Measurements from ENCODE around the gene ARHGAP10.

The ARHGAP10 gene

DNA sequence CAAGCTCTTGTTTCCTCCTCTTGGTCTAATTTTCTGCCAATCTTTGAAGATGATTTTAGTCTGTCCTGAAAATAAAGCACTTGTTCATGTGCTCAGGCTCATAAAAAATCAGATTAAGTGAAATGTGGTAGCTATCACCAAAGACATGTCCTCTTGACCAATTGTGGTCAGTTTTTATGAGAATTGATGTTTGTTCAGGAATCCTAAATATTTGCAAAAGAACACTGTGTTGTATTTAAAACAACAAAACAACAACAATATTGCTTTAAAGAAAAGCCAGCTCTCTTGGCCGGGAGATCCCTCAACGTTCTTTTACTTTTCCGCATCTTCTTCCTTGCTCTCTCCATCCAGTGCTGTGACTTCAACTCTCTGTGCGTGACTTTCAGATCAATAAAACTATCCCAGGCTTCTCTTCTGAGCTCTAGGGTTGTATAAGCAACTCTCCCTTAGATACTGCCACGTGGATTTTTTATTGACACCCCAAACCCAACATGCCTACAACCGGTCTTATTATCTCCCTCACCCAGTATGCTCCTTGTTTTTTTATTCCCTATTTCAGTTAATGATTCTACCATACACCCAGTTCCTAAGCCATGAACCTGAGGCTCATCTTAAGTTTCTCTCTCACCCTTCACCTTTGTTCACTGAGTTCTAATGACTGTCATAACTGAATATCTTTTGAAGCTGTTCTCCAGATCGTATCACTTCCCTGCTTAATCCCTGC lies 309.9 kb downstream of the ARHGAP10 start:
- DNase-seq (ENCODE audit: low read depth): no peak

DNA sequence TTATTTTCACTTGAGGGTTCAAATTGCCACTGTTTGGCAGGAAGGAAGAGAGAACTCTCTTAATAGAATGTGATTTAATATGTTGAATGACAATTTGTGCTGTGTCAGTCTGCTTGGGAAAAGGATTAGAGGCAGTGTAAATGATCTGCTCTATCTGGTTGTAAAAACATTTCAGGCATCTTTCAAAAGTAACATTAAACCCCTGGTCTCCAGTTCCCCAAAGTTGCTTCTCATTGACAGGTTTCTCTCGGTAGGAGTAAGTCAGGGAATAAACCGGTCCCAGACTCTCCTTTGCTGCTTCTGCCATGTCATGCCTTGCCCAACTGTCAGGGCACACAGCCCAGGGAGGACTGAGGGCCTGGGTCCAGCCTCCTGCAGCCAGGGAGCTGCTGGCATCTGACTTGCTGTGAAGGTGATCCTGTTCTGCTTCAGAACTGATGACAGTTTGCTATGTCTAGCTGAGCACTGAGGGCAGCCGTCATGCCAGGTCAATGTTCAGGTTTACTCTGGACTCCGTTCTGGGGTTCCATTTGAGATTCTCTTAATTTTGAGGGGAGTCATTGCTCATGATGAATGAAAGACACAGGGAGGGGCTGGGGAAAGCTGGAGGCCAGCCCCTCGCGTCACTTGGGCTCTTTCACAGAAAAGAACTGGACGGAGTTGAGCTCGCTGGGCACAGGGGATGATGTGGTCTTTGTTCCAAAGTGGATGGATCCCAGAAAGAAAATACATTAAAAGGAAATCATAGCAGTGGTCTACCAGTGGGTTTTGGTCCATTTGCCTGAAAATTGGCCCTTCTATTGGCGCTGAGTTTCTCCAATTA lies 312.4 kb downstream of the ARHGAP10 start:
- no peak for DNase-seq (ENCODE audit: low read depth)

DNA sequence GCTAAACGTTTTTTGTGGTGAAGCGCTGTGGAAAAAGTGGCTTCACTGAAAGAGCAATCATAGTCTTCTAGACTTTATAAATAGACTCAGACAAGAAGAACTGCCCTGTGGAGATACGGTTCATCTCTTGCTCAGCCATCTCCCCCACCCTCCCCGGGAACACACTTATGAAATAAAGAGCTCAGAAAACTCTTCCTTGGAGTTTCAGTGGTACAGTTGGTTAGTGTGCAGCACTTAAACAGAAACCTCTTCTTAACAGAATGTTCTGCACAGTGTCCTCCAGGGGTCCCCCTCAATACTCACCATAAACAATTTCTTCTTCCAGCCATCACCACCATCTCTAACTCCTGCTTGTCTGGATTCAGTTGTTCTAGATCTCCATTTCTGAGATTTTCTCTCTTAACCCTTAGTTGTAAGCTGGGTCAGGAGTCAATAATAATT lies 313.0 kb downstream of the ARHGAP10 start:
- no peak for DNase-seq (ENCODE audit: low read depth)

DNA sequence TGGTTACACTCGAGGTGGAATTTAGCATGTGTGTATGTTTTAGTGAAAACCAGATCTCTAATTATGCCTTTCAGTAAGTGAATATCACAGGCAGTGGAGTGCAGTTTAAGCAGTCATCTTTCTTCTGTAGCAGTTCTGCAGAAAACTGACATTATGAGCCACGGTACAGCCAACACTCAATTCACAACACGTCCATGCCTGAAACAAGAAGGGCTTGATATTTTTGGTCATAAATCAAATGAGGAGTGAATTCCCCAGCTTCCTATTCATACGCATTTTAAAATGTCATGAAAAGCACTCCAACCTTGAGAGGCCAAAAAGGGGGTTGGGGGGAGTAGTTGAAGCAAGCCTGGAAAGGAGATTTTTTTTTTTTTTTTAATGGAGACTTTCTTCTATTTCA lies 316.7 kb downstream of the ARHGAP10 start:
- DNase-seq (ENCODE audit: low read depth): no peak

DNA sequence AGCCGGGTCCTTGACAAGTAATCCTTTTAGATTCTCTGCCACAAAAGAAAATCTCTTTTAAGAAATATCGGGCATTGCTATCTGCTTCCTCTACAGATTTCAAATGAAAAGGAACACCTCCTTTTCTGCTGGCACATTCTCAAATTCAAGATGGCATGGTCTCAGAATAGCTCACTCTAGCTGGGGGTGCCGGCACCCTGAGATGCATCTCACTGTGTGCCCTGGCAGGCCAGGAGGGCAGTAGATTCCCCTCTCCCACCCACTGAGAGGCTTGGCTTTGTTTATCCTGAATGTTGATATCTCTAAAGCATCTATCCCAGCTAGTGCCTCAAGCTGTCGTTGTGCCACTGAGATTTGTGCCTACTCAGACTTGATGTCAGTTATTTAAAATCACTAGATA lies 319.5 kb downstream of the ARHGAP10 start:
- DNase-seq (ENCODE audit: low read depth): no peak

DNA sequence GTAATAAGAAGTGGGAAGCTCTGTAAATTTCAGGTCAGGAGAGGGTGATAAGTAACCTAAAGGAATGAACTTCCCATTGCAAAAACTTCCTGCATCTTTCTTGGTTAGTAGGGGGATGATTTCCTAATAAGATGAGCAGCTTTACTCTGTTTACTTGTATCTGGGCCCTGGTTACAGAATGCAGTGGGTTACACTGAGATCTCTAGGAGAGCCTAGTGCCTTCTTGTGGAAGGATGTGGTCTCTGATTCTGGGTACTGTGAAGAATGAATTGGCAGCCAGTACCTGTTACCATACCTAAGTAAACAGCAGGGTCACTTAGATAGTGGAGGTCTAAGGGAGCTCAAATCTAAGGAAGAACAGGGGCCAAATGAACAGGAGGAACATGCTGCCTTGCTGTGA lies 320.6 kb downstream of the ARHGAP10 start:
- no peak for DNase-seq (ENCODE audit: low read depth)

DNA sequence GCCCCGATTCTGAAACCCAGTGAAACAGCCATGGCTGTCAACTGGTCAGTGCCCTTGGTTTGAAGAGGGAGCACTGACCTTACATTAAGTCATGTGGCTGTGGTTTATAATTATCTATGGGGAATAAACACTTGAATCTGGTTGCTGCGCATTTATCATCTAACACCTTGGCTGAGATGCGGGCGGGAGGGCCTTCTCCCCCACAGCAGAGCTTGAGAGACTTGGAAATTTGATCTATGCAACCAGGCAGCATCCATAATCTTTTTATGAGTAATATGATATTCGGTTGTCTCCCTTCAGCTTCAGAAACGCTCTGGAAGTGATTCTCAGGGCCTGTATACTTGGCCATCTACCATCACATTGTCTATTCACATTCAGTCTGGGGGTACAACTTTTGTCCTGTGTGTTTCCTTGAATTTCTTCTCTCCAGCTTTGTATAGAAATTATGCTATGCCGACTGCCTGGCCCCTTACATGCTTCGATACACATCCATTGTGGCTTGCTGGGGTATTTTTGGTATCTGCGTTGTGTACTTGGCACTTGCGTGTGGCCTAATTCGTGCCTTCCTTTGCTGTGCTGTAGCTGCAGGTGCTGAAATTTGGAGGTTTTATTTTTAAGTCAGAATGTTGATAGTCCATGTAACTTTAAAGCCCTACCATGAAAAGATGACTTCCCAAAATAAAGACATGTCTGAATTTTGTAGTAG lies 321.6 kb downstream of the ARHGAP10 start:
- DNase-seq (ENCODE audit: low read depth): no peak

DNA sequence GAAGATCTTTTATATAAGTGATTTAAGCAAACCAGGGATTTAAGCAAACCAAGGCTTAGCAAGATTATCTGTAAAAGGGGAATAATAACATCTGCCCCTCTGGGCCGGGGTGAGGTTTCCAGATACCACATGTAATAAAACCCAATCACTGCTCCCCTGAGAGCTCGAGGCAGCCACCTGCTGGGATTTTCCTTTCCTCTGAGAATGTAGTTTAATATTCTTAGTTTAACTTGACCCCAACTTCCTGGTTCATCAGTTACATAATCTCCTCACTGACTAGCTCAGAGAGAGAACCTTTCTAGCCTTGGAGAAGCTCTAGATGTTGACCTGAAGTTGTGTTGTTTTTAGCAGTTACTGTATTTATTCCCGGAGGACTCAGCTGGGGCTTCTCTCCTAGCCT lies 322.4 kb downstream of the ARHGAP10 start:
- no peak for DNase-seq (ENCODE audit: low read depth)

DNA sequence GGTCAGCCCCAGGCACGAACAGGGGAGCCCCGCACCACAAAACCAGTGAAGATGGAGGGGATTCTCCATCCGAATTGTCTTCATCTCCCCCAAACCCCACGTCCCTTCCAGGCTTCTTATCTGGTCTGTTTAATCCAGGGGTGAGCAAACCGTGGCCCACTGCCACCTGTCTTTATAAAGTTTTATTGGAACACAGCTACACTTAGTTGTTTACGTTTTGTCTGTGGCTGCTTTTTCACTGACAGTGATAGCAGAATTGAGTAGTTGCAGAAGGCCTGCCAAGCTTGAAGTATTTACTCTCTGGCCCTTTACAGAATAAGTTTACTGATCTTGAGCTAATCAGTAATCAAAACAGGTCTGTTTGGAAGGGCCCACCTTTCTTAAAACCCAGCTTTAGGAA lies 324.0 kb downstream of the ARHGAP10 start:
- DNase-seq (ENCODE audit: low read depth): no peak

DNA sequence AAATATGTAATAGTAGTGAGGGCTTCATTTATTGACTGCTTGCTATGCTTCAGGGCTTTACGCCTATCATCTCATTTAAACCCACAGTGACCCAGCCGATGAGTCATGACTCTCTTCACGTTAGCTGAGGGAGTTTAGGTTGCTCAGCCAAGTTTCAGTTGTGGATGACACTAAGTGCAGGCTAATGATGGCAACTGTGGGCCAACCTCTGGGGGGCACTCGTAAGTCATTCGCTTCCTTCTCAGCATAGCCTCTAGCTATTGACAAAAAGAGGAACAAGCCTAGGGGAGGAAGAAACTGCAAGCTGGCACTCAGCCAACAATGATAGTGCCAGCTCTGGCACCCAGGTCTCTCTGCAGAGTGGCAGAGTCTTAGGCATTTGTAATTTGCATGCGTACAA lies 325.0 kb downstream of the ARHGAP10 start:
- DNase-seq (ENCODE audit: low read depth): peak; percentile 39

DNA sequence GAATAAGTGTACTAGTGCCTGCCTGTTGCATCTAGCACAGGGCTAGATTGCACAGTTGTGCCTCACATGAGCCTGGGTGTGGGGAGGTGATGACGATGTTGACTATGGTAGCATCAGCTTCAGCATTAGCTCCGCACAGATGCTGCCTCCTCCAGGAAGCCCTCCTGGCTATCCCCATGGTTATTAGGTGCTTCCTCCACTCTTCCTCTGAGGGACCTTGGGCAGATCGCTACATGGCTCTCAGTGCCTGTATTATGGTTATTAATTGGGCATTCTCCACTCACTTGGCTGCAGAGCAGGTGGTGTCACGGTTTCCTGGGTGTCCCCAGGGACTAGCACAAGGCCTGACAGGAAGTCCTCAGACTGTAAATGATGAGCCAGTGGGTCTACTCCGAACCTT lies 325.6 kb downstream of the ARHGAP10 start:
- no peak for DNase-seq (ENCODE audit: low read depth)

DNA sequence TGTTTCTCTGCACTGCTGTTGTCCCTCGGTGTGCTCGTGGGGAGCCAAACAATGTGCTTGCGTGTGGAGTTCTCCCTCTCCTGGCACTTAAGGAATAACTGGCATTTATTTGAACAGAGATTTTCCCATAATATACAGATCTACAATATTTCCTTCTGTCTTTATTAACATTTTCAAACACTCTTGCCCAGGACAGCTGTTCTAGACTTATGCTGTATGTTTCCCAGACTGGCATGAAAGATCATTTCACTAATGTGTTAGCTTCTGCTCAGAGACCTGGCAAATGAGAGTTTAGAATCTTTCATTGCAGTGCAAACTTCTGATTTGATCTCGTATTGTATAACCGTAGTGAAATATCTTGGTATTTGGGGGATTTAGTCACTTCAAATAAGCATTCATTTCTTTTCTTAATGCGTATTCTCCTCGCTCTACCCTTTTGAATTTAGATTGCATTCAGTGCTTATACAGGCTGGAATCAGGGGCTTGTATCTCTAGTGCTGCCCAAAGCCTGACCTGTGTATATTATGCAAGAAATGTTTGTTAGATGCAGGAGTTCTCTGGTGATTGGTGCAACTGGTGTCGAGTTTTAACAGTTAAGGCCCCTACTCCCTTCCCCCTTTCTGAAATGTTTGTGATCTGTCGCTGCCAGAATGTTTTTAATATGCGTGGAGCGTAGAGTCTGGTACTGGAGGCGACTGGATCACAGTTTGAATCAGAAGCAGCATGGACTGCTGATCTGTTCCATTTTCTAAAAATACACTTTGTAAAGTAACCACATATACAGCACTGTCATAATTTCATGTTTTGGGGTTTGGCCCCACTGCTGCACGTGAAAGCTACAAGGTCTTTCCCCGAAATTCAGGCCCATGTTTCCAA lies 326.3 kb downstream of the ARHGAP10 start:
- no peak for DNase-seq (ENCODE audit: low read depth)

DNA sequence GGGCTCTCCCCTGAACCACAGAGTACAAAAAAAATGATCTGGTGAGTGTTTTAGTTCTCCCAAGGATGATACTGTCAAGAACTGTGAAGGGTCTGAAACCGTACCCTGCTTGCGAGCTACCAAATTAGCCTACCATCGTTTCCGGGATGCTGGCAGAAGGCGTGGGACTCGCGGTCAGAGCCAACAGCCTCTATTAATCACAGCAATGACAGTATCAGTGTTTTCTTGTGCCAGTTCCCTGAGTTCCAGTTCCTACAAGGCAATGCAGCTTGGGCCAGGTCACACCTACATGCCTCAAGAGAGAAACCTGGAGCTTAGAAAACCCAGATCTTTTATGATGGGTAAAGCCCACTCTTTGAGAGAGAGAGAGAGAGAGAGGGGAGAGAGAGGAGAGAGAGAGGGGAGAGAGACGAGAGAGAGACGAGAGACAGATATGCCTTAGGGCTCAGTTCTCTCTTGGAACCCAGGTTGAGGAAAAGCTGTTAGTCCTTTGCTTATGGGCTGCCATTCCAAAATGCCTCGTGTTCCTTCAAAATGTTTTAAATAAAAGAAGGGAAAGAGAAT lies 327.8 kb downstream of the ARHGAP10 start:
- no peak for DNase-seq (ENCODE audit: low read depth)

DNA sequence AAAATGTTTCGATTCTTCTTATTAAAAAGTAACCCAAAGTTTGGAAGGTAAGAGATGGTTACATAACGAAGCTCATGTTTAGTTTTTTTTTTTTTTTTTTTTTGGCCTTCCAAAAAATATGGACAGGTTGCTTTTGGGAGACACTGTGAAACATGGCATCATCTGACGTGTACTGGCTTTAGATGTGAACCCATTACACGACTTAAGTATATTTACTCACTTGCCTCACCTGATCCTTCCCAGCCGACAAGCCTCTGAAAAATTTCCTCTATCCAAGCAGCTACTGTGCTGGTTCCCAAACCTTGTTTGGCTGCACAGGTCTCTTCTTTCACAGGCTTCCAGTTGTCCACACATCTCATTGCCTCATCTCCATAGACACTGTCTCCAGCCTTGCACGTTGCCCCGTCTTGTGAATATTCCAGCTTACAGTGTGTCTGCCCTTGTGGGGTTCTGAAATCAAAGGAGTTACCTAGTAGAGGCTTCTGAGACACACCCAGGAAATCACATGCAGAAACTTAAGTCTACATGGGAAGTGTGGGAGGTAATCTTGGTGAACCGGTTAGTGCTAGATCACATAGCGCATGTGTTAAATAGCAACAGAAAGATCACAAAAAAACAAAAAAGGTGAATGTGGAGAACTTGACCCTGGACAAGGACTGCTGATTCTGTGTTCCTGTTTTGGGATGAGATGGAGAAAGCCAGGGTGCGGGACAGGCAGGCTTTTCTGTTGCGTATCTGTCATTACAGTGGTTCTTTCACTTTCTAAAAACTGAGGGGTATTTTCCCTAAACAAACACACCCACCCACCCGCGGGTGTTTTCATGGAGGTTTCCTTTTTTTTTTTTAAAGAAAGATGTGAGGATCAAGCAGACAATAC lies 328.6 kb downstream of the ARHGAP10 start:
- DNase-seq (ENCODE audit: low read depth): no peak

DNA sequence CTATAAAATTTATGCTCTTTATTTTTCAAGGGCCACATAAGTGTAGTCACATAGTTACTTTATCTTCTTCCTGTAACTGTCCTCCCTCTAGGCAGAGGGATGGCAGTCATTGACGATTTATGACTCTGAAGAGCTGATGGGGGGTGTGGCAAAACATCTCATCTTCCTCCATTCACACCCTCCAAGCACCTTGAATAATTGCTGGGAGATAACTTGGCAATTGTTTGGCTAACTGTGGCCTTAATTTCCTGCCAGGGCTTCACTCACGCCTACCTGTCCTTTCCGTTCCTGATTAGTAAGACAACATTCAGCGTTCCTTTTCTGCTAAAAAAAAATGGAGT lies 329.2 kb downstream of the ARHGAP10 start:
- DNase-seq (ENCODE audit: low read depth): no peak

DNA sequence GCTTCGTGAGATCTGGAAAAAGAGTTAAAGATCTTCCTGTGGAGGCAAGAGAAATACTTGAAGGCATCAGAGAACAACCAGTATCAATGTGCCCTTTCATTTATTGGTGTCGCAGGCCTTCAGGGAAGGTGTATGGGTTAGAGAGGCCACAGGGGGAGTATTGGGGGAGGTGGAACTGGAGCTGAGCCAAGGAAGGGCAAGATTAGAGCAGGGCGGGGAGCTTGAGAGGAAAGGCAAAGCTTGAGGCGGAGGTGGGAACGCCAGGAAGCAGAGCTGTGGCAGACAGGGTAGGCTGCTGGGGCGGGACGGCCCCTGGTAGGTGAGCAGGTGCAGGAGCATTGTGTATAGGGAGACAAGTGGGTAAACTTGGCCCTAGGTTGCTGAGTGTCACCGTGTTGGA lies 329.9 kb downstream of the ARHGAP10 start:
- no peak for DNase-seq (ENCODE audit: low read depth)

DNA sequence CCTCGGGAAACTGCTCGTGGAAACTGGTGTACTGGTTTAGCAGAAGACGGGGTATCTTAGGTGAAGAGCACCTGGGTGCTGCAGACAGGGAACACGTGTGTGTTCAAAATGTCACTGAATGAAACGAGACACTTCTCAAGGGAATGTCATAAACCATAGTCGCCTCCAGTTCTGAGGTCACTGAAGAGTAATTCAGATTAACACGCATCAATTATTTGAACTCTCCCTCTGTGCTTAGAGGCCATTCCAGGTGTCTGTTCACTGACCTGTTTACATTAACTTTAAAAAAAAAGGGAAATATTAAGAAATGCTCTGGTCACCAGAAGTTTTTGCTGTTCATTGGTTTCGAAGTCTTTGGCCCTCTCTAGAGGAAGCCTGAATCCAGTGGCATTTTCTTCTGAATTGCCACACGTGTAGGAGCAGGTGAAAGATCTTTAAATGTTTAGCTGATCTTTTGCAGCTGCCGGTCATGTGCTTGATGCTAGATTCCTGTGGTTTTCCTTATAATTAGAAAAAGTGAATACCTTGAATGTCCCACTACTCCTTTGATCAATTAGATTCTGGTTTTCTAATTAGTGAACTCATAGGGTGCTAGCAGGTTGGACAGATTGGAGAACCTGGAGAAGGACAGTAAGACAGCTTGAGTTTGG lies 330.5 kb downstream of the ARHGAP10 start:
- DNase-seq (ENCODE audit: low read depth): no peak

DNA sequence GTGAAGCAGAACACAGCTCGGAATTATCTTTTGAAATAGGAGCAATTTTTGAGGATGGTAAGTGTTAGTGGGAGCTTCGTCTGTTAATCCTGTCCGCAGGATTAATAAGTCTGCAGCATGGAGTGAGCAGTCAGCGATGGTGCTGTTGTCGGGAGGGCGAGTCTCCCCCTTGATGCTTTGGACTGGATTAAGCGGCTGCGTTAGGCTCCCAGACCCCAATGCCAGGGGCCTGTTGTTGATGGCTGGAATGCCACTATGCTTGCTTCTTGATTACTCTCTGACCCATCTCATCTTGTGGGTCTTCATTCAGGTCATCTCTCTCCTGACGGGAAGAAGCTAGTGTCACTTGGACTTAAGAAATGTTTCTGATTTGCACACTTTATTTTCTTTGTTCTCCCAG lies 332.6 kb downstream of the ARHGAP10 start:
- no peak for DNase-seq (ENCODE audit: low read depth)

DNA sequence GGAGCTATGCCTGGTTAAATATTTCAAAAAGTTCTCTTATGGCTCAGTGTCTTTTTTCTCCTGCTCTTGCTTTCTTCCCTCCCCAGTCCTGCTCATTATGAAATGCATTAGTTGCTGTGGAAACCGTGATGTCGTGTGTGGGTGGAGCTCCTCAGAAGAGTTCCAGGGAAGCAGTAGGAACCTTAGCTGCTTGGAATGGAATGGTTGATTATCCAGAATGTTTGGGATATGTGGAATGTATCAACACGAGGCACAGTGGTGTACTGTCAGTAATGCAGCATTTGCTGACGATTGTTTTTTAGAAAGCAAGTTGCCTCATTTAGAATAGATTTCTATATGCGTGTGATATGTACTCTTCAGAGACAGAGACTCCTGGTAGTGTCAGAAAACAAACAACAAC lies 333.2 kb downstream of the ARHGAP10 start:
- no peak for DNase-seq (ENCODE audit: low read depth)

DNA sequence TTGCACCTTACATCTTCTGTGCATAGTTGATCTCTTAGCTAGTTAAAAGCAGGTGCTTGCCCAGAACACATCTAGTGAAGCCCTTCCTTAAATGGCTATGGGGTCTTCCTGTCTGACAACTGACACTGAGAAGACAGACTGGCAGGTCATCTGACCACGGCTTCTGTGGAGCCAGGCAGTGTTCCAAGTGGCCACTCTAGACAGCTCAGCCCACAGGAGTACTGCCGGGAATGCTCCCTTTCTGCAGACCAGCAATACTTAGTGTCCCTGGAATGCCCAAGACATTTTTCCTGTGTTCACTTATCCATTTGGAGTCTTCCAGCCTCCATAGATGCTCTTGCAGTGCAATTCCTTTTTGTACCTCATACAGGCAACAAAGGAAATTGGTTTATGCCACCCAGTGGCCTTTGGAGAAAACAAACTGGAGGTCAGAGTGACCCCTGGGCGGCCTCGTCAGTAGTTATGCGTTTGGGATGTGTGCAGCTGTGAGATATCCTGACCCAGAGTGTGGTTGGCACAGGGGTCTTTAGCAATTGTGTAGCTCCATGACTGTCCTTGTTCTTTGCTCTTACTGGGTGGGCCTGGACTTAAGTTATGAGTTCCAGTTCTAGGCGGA lies 335.5 kb downstream of the ARHGAP10 start:
- no peak for DNase-seq (ENCODE audit: low read depth)
